Measurements from ENCODE around the gene TYROBP. TPM values are rescaled to one million over a fixed set of nuclear protein-coding genes. Genes with fewer than 3 reads are reported as not detected.

Gene TYROBP
- total and polyA plus RNA-seq, 2 of the 8 experiments (the other 6 are each of a cell fraction or from before 2014, with no cell fraction given) = 0.18 TPM; not detected in 1

DNA sequence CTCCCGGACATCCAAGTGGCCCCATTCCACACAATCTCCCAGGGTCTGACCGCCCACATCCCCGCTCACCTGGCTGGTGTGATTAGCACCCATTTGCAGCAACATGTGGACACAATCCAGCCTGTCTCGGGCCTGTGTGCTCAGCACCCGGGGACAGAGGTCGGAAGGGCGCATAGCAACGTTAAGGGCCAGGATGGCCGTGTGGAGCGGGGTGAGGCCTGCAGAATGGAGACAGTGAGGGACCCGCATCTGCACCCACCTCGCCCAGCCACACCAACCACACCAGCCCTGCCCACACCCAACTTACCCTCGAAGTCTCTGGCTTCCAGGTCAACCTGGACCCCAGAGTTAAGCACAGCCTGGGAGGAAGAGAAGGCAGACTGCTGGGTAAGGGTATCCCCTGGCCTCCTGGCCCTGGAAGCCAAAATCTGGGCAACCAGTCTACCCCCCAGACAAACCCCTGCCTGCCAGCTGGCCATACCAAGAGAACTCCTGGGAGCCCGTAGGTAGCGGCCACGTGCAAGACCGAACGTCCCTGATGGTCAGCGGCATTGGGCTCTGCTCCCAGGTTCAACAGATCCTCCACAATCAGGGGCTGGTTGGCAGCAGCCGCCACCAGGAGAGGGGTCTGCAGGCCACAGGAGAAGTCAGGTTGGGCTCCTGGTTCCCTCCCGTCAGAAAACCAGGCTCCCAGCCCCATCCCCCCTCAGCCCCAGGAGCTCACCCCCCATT lies 12.0 kb downstream of the TYROBP start:
- Histone ChIP-seq H3K9me3 (ENCODE audit: insufficient read depth in 2 of 2, low read depth in 1 of 2, low read length in 1 of 2) (no peaks in the 10 kb centered on the region), H3K14ac (ENCODE audit: insufficient read length) (no peak overlapping the region), H4K91ac (replicated peaks; ENCODE audit: insufficient read length, low read length) (no peak overlapping the region), H2BK5ac (ENCODE audit: low read depth, low read length) (no peak overlapping the region), H4K5ac (ENCODE audit: insufficient read length, low read depth, low read length) (no peak overlapping the region), H2AK5ac (ENCODE audit: low read depth, low read length) (no peak overlapping the region), H3K56ac (replicated peaks; ENCODE audit: insufficient read length, low read depth, low read length) (no peak overlapping the region), H3K23me2 (ENCODE audit: low read depth, low read length) (peaks cover 4% of the 10 kb centered on the region; the same call in 1 of the 2 replicates), H3K79me1 (ENCODE audit: low read depth, low read length) (no peaks in the 10 kb centered on the region; the same call in 1 of the 2 replicates), H3K4me1 (replicated peaks in 1 of 4; ENCODE audit: control insufficient read depth in 3 of 4, insufficient read depth in 4 of 4, low read length in 3 of 4) (peaks cover 0 to 5% (median 1%) of the 10 kb centered on the region in 4 experiments; a peak in 5 of 7 replicates), H3K23ac (ENCODE audit: insufficient read length) (no peak overlapping the region), H4K20me1 (replicated peaks in 1 of 2; ENCODE audit: control insufficient read depth in 1 of 2, insufficient read depth in 2 of 2, low read length in 2 of 2) (peaks cover 0 to 3% of the 10 kb centered on the region in 2 experiments), H3K36me3 (ENCODE audit: control insufficient read depth in 2 of 4, insufficient read depth in 4 of 4, low read length in 3 of 4) (peaks cover 10 to 43% (median 17%) of the 10 kb centered on the region in 4 experiments), H3K4me3 (ENCODE audit: extremely low read depth in 1 of 4, insufficient read depth in 2 of 4, low read depth in 3 of 4, low read length in 4 of 4) (no peak overlapping the region), H2BK20ac (ENCODE audit: low read length) (no peak overlapping the region), H3K27me3 (replicated peaks in 1 of 4; ENCODE audit: control insufficient read depth in 3 of 4, extremely low read depth in 1 of 4, insufficient read depth in 3 of 4, low read length in 3 of 4) (no peaks in the 10 kb centered on the region), H2AFZ (ENCODE audit: low read length) (no peak overlapping the region), H3K27ac (ENCODE audit: low read depth, low read length) (no peak overlapping the region), H2BK12ac (ENCODE audit: low read depth, low read length) (no peak overlapping the region), H3K4ac (replicated peaks; ENCODE audit: insufficient read length, low read depth, low read length) (no peak overlapping the region), H3K18ac (ENCODE audit: extremely low read depth, low read length) (no peak overlapping the region), H2BK15ac (ENCODE audit: low read length) (no peak overlapping the region), H3K9ac (replicated peaks in 1 of 4; ENCODE audit: extremely low read depth in 1 of 4, low read depth in 3 of 4, low read length in 3 of 4) (no peak overlapping the region), H4K8ac (ENCODE audit: extremely low read depth, insufficient read depth, low read length) (no peak overlapping the region; the same call in 1 of the 2 replicates), H3K79me2 (ENCODE audit: control insufficient read depth in 1 of 2, insufficient read depth in 2 of 2, low read length in 2 of 2) (peaks cover 0 to 8% of the 10 kb centered on the region in 2 experiments; a peak in 1 of 4 replicates), H2BK120ac (replicated peaks; ENCODE audit: low read depth, low read length) (no peak overlapping the region), H3K4me2 (ENCODE audit: insufficient read depth in 1 of 2, low read depth in 2 of 2, low read length in 2 of 2) (no peak overlapping the region)
- DNase-seq (ENCODE audit: low read depth in 1 of 2, low spot score in 2 of 2) (no peak), FAIRE-seq (no peak)
- POLR2A ChIA-PET (ENCODE audit: partially characterized antibody) = interaction anchor here (0.6 to 1.4 kb wide), 3 partner anchors 8 to 611 kb away, joined by 3 to 4 read pairs (median 3); no protein-coding TSS in a partner anchor
- WGBS, 2 experiments (ENCODE audit: extremely low coverage in 1 of 2, insufficient coverage in 1 of 2, insufficient read length in 1 of 2, insufficient replicate concordance in 2 of 2, low coverage in 1 of 2, low lambda C conversion rate in 2 of 2, missing lambda C conversion rate in 1 of 2) = 94% methylated on average over 17 of the region's 21 CpGs; no CpG with 5 or more reads in 1 of the 2 experiments
- CTCF ChIA-PET (ENCODE audit: partially characterized antibody) = interaction anchor here (0.8 kb wide), 1 partner anchor 14 kb away, joined by 3 read pairs; no protein-coding TSS in a partner anchor
- TF ChIP-seq SIN3A (conservative IDR thresholded peaks at IDR 0.05 in 1 of 2, IDR thresholded peaks at IDR 0.05 in 1 of 2; ENCODE audit: low read depth in 1 of 2, low read length in 2 of 2) (no peak), BRCA1 (IDR thresholded peaks at IDR 0.05; ENCODE audit: low read depth, low read length) (no peak), NRF1 (IDR thresholded peaks at IDR 0.05; ENCODE audit: low read depth, low read length) (no peak), RNF2 (IDR thresholded peaks at IDR 0.05; ENCODE audit: borderline replicate concordance, low read depth, low read length, missing control alignments, poor library complexity, severe bottlenecking) (no peak), KDM5A (IDR thresholded peaks at IDR 0.05; ENCODE audit: low read length) (no peak), GABPA (IDR thresholded peaks at IDR 0.05; ENCODE audit: borderline replicate concordance, insufficient read depth, low read length) (no peak), GTF2F1 (IDR thresholded peaks at IDR 0.05; ENCODE audit: borderline replicate concordance, low read depth, low read length) (no peak), CBX5 (IDR thresholded peaks at IDR 0.05; ENCODE audit: low read depth, low read length) (no peak)

Measured in H1 (cell line).